CD4-positive, alpha-beta T cell treated with Interleukin-6 at 100 ng/mL for 8 hours (primary cell): ENCODE results near the gene FSHR.

Source experiments
- DNase-seq: peaks from one replicate; pipeline ENCODE4 v3.0.0-alpha.2; 2020; ENCODE audit warnings: mixed read lengths, low spot score

FSHR gene

DNA sequence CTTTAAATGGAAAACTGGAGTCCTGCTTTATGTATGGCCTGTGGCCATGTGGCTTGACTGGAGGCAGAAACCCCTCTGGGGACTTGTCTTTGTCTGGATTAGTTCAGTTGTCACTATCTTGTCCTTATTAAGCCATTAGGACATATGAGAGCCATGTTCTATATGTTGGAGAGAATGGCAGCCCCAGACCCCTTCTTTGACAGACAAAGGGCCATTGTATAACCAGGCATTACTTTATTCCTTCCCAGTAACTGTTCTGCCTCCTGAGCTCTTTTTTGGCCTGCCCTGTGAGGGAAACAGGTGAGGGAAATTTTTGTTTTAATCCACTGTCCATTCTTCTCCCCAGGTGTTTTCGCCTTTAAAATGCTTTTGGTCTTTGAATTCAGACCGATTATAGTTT lies 43.3 kb downstream of the FSHR start:
- DNase-seq, result no peak

DNA sequence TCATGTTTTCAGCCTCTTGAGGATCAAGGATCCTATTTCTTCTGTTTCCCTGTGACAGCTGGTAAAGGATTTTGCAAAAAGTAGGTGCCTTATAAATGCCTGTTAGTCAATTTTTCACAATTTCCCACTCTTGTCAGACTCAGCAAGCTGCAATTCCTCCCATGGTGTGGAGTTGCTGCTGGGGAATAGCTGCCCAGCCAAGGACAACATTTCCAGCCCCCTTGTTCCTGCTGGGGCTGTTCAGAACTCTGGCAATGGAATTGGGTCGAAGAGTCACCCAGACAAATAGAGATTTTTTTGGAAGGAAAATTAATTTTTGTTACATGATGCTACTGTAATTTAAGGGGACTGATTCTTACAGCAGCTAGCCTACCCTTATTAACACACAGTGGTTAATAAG lies 43.7 kb downstream of the FSHR start:
- no peak for DNase-seq

DNA sequence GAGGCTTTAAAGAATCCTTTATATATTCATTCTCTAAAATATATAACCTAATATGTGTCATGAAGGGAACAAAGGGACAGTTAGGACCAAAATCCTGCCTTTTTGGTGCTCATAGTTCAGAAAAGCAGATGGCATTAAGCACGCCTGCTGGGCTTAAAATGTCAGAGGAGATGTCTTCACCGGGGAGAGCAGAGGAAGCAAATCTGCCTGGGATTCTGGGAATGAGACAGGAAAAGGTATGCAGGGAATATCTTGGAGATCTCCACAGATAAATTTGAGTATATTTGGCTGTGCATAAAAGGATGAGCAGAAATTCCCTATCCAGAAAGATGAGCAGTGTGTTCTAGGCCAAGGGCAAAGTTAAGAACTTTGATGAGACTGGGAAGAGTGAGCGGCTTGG lies 45.5 kb downstream of the FSHR start:
- DNase-seq, result no peak

DNA sequence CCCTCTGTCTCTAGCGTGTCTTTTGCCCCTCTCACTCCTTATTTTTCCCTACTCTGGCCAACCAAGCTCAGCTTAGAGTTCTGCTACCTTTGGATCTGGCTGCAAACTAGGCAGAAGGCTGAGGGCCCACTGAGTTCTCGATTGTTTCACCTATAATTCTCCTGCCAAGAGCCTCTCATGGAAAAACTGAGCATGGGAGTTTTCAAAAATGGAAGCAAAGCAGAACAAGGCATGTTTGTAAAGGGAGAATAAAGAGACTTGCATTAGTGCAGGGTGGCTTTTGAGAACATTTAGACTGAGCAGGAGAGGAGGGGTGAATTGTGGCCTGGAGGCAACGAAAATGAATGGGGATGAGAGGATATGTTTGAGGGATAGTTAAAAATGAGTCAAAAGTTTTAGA lies 45.9 kb downstream of the FSHR start:
- no peak for DNase-seq

DNA sequence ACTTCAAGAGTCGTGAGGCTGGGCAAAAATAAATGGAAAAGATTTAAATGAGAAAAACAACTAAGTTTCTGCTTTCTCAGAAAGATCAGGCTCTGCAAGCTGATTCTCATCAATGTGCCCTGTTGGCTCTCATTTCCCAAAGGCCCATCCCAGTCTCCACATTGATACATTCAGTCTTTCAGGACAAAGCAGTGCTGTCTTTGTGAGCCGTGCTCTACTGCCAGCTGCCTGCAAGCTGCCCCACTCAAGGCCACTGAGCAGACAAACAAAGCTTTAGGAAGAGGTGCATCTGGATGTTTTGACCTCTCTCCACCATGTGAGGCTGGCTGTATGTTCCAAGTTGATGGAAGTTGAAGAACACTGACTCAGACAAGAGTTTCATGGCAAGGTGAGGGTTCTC lies 48.8 kb downstream of the FSHR start:
- no peak for DNase-seq

DNA sequence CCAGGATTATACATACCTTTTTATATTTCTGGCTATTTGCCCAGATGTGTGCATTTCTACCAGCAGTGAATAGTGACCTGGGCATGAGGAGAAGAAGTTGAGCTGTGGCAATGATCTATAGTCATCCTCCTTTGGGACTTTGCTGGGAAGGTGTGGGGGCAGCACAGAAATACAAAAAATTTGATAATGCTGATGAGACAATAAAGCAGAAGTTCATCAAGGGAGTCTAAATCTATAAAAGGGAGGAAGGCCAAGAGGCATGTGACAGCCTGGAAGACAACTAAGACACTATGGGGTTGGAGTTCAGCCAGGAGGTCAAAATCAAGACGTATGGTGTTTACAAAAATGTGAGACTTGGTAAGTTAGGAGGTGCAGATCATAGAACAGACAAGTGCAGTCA lies 52.2 kb downstream of the FSHR start:
- no peak for DNase-seq

DNA sequence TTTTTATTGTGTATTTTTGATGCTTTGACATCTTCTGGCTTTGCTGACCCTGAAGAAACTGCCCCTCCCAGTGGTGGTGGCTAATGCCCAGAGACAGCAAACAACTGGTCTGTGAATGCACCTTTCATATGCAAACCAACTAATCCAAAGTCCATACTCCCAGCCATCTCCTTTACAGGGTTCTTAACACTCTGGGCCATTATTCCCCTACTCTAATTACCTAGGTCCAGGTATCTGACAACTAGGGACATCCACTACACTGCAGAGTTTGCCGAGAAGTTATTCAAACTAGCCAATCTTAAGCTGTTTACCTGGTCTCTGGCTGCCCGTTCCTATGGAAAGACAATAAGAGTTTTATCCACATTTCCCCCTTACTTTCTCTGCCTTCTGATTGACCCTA lies 73.6 kb downstream of the FSHR start:
- DNase-seq, result no peak

DNA sequence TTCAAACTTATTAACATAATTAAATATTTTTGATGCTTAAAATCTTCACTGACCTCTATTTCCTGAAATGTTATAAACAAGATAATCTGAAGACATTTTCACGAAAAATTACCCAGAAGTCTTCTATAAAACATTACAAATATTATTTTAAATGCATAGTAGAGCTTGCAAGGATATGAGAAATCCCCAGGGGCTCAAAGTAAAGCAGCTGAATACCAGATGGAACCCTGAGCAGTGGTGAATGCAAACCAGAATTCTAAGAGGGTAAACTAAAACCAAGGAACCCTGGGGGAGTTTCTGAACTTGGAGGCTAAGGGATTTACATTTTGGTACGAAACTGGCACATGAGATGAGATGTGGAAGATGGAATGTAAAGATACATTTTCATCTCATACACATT lies 83.6 kb downstream of the FSHR start:
- DNase-seq, result no peak

DNA sequence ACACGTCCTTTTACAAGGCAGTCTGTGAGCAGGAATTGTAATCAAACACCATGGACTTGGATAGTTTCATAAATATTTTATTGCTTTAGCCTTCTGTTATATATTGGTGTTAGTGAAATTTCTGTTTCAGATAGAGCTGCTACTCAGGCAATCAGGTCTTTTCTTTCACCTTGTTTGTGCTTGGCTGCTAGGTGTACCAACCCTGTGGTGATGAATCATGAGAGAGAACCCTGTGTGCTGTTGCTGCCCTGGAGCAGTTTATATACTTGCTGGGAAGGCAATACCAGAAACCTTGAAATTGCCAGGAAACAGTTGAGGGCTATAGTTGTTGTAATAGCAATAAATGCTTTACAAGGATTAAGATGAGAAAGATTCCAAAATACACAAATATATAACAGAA lies 84.5 kb downstream of the FSHR start:
- no peak for DNase-seq

DNA sequence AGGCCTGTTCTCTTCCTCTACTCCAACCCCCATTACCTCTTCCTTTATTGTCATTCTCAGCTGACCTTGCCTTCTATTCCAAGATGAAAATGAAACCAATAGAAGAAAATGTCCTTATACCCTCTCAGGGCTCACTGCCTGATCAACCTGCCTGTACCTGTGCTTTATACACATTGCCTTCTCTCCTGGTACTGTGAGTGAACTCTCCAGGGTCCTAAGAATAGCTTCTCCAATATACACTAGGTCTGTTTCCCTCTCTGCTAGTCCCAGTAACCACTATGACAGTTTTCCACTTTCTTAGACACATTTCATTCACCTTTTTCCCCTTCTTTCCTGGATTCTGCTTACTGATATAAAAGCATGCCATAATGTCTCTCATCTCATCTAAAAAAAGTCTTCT lies 85.7 kb downstream of the FSHR start:
- DNase-seq, result no peak

DNA sequence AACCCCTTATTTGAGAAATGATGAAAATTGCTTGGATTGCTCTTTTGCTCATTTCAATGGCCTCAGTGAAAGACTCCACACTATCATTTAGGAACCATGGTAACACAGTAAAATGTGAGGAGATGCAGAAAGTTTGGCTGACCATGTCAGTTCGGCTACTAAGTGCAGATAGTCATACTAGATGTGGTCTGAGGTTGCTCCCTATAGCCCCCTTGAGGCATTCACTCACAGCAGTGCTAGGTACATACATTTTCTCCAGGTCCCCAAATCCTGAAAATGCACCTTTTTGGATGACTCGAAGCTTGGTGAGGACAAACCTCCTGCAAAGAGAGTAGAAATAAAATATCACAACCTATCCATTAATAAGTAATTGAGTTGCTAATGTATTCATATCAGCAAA lies 86.3 kb downstream of the FSHR start:
- no peak for DNase-seq

DNA sequence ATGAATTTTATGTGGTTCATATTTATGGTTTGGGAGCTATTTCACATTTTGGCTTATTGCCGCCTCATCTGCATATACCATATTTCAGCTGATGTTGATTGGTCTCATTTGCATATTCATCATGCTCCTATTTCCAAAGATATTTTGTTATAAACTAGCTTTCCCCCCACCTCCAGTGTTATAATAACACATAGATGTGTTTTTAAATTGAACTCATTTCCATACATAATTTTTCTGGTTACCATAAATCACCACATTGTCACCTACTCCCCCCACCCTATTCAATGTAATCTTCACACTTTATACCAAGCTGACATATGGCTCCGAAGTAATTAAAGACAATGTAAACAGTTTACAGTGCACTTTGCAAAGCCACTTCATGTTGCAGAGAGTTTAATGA lies 101.2 kb downstream of the FSHR start:
- DNase-seq, result no peak

DNA sequence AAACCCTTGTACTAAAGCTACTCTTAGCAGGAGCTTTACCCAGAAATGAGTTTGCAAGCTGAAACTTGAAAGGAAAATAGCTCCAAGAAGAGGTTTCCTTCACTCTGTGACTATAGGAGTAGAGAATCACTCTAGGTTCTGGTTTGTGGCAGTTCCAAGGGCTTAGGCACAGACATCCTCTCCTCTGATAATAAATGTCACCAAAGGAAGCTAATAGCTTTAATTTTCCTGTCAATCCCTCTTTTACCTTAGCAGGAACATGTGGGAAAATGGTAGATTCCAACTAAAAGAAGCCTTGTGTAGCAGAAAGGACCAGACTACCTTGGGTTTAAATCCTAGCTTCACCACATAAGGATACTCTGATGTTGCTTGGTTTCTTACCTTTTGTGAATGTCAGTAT lies 104.0 kb downstream of the FSHR start:
- no peak for DNase-seq

DNA sequence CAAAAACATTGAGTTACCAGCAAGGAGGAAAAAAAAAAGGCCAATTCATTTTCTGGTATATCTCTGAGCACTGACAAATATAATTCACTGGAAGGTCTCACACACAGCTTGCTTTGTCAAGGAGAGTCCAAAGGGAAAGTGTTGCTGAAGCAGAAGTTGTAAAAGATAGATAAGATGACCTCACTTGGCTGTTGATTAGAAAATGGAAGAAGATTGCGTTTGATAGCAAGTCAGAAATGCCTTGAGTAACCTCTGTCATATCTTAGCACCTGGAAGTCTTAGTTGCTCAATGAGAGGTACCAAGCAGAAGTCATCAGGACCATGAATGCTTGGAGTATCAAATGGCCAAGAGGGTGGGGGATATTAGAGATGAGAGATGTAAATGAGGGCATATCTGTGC lies 105.2 kb downstream of the FSHR start:
- DNase-seq, result no peak

DNA sequence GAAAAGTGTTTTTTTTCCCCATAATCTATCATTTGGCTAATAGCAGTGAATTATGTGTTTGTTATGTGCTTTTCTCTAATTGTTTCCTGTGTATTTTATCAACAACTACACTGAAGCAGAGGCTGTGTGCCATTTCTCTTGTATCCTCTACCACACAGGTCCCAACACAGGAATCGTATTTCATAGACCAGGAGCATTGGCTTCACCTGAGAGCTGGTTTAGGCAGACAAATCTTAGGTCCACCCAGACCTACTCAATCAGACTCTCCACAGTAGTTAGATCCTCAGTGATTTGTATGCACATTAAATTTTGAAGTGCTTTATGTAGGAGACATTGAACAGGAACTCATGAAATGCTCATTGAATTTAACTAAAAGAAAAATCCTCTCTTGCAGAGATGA lies 109.2 kb downstream of the FSHR start:
- DNase-seq, result no peak

DNA sequence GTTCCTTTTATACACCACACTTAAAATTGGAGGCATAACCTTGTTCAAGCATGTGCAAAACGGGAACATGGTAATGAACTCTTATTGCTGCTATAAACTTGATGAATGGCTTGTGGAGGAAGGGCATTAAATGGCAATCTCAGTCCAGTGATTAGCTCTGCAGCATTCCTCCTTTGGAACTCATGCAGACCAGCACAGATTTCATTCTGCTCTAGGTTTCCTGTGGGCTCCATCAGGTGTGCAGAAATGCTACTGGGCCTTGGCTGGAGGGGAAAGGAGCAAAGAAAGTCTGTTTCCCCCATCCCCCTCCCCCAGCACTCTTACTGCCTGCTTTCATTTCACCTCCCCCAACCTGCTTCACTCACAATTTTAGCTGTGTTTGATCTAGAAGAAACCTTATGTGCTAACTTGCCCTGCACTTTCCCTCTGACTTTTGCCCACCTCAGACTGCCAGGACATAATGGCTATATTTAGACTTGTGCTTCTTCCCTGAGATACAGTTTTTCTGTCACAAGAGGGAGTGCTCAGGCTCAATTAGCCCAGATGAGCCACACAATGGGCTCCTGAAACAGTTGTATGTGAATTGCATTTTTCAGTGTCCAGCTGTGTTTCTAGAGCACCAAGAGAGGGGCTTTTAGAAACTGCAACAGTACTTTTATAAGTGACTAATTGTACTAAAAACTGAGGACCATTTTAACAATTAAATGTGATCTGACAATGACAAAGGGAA lies 109.8 kb downstream of the FSHR start:
- no peak for DNase-seq

DNA sequence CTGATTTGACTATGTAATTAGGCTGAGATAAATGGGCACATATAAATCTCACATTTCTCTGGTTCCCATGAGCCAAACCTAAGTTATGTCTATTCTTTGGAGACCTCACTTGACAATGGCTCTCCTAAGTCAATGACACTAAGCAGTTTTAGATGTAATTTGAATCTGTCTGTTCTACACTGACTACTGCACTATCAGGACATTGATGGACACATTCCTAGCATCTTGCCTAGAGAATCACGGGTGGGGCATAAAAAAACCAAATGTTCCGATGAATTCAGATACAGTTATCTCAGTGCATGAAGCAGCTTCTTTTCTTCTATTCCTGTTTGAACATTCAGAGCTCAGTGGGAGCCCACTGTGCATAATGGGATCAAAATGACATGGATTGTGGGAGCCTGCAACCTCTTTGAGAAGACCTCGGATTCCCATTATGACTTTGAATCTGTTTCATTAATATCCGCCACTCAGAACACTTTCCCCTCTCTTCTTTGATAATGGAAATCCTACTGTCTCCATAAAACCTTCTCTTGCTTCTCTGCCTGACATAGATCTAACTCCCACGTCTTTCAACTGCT lies 110.8 kb downstream of the FSHR start:
- no peak for DNase-seq

DNA sequence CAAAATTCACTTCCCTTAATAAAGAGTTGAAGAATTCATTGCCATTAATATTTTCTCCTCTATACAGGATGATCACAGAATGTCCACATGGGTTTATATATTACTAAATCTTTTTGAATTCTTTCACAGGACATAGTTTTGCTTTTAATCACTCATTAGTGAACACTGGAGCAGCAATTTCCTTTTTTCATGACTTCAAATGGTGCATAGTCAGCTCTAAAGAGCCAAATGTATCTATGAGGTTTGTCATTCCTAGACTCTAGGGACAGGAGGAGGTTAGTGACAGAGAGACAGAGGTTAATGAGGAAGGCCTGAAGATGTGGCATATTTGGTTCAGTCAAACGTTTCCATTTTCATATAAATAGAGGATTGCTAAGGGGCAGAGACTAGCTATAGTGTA lies 111.8 kb downstream of the FSHR start:
- DNase-seq, result no peak

DNA sequence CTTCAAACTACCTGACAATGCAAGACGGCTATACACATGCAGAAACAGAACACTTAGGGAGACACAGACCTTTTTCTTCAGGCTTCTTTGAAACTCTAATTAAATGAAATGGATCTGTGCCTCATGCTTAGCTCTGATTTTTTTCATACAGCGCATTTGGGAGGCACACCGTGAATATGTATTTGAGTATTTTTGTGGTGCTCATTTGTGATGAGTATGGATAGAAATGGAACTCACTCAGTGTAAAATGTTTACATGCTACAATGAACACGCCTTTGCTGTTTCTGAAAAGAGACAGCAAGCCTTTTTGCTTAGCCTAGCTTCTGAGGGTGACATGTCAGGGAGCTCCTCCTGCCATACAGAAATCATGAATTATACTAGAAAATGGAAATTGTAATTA lies 113.3 kb downstream of the FSHR start:
- no peak for DNase-seq

DNA sequence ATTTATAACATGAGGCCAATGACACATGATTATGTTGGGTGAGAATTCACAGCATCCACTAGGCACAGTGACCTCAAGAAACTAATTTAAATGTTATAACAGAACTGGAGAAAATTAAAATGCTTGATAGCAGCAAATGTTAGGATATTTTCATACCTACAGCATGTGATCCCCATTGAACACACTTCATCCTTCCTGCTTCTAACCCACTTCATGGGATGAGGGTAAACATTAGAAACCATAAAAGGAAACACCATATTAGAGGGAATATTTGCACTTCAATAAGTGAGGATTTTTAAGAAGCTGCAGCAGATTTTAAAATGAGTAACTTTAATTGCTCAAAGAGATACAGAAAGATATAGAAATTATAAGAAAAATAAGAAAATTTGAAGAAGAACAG lies 117.1 kb downstream of the FSHR start:
- no peak for DNase-seq

DNA sequence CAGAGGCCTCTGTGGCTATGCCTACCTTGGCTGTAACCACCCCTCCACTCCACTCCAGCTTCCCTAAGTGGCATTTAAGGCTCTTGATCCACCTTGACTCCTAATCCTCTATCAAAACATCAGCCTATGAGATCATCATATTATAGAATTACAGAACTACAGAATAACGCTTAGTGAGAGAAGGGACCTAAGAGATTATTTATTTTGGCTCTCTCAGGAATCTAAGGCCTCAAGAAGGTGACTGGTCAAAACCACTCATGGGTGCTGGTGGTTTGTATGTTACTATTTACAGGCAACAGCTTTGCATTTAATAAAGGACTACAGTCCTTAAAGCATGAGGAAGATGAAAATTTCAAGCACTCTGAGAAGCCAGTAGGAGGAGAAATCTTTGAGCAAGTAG lies 118.8 kb downstream of the FSHR start:
- DNase-seq, result no peak

DNA sequence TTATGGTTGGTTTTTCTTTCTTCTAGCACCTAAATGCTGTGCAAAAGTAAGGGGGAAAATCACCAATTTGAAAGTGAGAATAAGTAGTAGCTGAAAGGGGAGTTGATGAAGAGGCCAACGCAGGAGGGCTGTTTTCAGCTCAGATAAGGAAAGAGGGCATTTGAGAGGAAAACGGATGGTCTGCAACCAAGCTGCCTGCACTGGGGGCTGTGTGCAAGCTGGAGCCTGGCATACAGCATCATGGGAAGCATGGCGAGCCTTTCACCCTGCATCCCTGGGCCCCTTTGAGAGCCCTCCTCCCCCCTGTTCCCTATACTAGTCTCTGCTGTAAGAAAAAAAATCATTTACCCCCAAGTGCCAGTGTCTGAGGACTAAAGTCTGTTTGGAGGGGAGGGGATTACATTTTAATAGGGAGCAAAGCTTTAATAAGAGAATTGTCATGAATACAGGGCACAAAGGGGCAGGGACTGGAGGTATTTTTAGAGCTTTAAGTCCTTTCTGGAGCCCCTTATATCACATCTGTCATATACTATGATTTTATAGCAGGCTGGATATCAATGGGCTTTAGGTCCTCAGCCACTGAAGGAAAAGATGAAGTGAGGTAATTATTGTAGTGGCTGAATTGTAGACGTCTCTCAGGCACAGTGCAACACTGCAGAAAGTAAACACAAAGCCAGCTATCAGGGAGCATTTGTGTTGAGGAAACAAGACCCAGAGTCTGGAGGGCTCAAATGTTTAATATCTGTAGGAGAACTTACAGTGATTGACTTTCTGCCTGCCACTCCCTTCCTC lies 120.7 kb downstream of the FSHR start:
- DNase-seq, result no peak

DNA sequence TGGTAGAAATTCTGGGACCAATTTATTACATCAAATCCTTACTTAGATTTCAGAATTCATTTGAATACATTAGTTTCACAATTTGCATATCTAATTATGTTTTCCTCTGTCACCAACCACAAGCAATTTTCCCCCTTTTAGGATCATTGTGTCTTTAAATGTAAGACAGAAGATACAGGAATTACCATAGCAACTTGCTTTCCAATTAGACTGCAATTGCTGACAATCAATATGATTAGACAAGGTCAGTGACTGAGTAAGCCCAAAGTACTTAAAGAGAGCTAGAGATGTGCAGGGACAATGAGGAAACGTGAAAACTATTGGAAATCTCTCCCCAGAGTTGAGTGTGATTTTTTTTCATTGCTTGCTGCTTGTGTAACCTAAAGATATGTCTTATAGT lies 121.4 kb downstream of the FSHR start:
- DNase-seq, result no peak

DNA sequence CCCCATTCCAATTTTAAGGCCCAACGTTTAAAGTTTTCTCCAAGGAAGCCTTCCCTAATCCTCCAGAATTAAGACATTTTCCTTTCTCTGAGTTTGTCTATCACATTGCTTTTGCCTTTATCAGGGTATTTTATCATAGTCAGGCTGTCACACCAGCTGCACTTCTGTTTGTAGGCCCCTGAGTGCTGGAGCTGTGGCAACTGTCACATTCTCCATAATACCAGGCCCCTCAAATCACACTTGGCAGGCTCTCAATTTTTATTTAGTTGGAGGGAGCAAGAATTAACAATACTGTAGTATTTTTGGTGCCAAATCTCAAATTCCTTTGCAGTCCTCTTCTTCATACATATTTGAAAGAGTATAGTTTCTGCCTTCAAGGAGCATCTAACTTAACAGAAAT lies 122.2 kb downstream of the FSHR start:
- no peak for DNase-seq
